GM12878 (cell line): Measurements from ENCODE around the gene CLNS1A. TPM values are rescaled to one million over a fixed set of nuclear protein-coding genes. Genes with fewer than 3 reads are reported as not detected.

Source experiments
- ATAC-seq: fragments of 200-7000 bp; cut with Tn5 transposase; 3 replicates; pipeline ENCODE4 v1.9.1; 2020; ENCODE audit warnings: mild to moderate bottlenecking, moderate library complexity
- BruUV-seq: library from RNA; stranded (reverse); fragments of 400-500 nt; replicated peaks from 2 replicates; lab custom pipeline; 2021; lab: Mats Ljungman, UMichigan
- CTCF ChIA-PET: fragments of 300-600 bp; sonication (Branson Sonifier 250); formaldehyde crosslinking; extraction: SDS; loops from one replicate; lab custom pipeline; 2021; ENCODE audit warnings: inconsistent platforms; lab: Yijun Ruan, JAX
- POLR2A ChIA-PET: fragments of 350-600 bp; formaldehyde crosslinking; extraction: SDS; loops from one replicate; lab custom pipeline; 2021; ENCODE audit warnings: inconsistent platforms; lab: Charles Lee
- RAD21 ChIA-PET: fragments of 300-600 bp; sonication (Branson Sonifier 250); formaldehyde crosslinking; loops from one replicate; lab custom pipeline; 2023; ENCODE audit warnings: antibody characterized with exemption; ENCODE audit not compliant: unreplicated experiment; lab: Charles Lee
- SMC1A ChIA-PET: fragments of 300-600 bp; sonication (Branson Sonifier 250); formaldehyde crosslinking; loops from one replicate; lab custom pipeline; 2023; ENCODE audit not compliant: unreplicated experiment, uncharacterized antibody; lab: Charles Lee
- DNase-seq: peaks from one replicate; pipeline ENCODE4 v3.0.0-alpha.2; 2011; ENCODE audit warnings: low read depth, low spot score
- FAIRE-seq: peaks from 3 replicates; lab custom pipeline; 2011; peaks lifted over from hg19 to GRCh38; lab: Jason Lieb, UNC
- H2AFZ ChIP-seq: 2 replicates; pipeline ENCODE4 v1.6.0; 2011; ENCODE audit warnings: low read depth, low read length, control low read depth; ENCODE audit not compliant: control insufficient read depth
- H3K27ac ChIP-seq: 2 replicates; pipeline ENCODE4 v1.5.1; 2011; ENCODE audit warnings: control low read depth; ENCODE audit not compliant: control insufficient read depth, insufficient read depth
- H3K27me3 ChIP-seq, 2 experiments: replicated peaks in 1 of 2; 2 replicates each; pipeline versions ENCODE4 v1.6.0 to v1.6.1; 2011; ENCODE audit warnings: low read length in 1 of 2; ENCODE audit not compliant: control insufficient read depth in 2 of 2, insufficient read depth in 2 of 2
- H3K36me3 ChIP-seq, 2 experiments: 2 replicates each; pipeline ENCODE4 v1.5.1; 2011; ENCODE audit warnings: low read length in 1 of 2; ENCODE audit not compliant: control insufficient read depth in 2 of 2, insufficient read depth in 2 of 2
- H3K4me1 ChIP-seq: 2 replicates; pipeline ENCODE4 v1.6.1; 2011; ENCODE audit warnings: mild to moderate bottlenecking, low read length, moderate library complexity, mixed read lengths; ENCODE audit not compliant: control insufficient read depth, insufficient read depth
- H3K4me2 ChIP-seq: 2 replicates; pipeline ENCODE4 v1.6.0; 2011; ENCODE audit warnings: control low read depth; ENCODE audit not compliant: control insufficient read depth, insufficient read depth
- H3K4me3 ChIP-seq: fragments of 200-600 bp; sonication (generic); 2 replicates; pipeline ENCODE4 v1.5.1; 2016
- H3K79me2 ChIP-seq: 2 replicates; pipeline ENCODE4 v1.6.0; 2011; ENCODE audit warnings: low read length; ENCODE audit not compliant: control insufficient read depth, insufficient read depth
- H3K9ac ChIP-seq: 2 replicates; pipeline ENCODE4 v1.8.0; 2011; ENCODE audit warnings: low read length, control low read depth, mixed read lengths; ENCODE audit not compliant: control insufficient read depth, insufficient read depth
- H3K9me3 ChIP-seq: replicated peaks from 3 replicates; pipeline ENCODE4 v1.5.1; 2011; ENCODE audit warnings: mild to moderate bottlenecking, low read length; ENCODE audit not compliant: control insufficient read depth, insufficient read depth
- H4K20me1 ChIP-seq: 2 replicates; pipeline ENCODE4 v1.6.0; 2011; ENCODE audit not compliant: control insufficient read depth, insufficient read depth
- E2F8 ChIP-seq: fragments of 450-650 bp; IDR thresholded peaks from 2 replicates; pipeline ENCODE4 v1.6.1; 2018; ENCODE audit warnings: mild to moderate bottlenecking, low read depth, moderate library complexity; ENCODE audit not compliant: partially characterized antibody
- NBN ChIP-seq: fragments of 450-650 bp; IDR thresholded peaks from 2 replicates; pipeline ENCODE4 v1.6.1; 2016
- SPI1 ChIP-seq: IDR thresholded peaks from 2 replicates; pipeline ENCODE4 v1.6.1; 2011; ENCODE audit warnings: low read depth, mild to moderate bottlenecking, low read length, moderate library complexity, borderline replicate concordance; ENCODE audit not compliant: insufficient read depth
- WGBS: methylation state at CpG from one replicate; pipeline ENCODE4 v1.1.6; 2016; ENCODE audit warnings: low lambda C conversion rate; ENCODE audit not compliant: insufficient replicate concordance, insufficient coverage; ENCODE audit errors: missing lambda C conversion rate; 5-methylcytosine and 5-hydroxymethylcytosine counted together
- in situ Hi-C: fragments of 300-500 bp; cut with MboI; formaldehyde crosslinking; loops from 9 replicates; pipeline ENCODE4 v1.14.3; 2018; ENCODE audit warnings: mixed read lengths
- intact Hi-C: fragments of 100-400 bp; cut with micrococcal nuclease; formaldehyde crosslinking; loops from one replicate; pipeline ENCODE4 v1.14.2; 2022; ENCODE audit not compliant: unreplicated experiment
- polyA plus RNA-seq, 11 experiments: library from polyadenylated mRNA; depleted of rRNA in 4 of 11; unstranded in 6 of 11; stranded (reverse) in 5 of 11; fragments of >200 nt; fragmentation: Nextera tagmentation in 4 of 11; fragmentation: Illumina TruSeq in 1 of 11; extraction: Ambion mirVana in 4 of 11; extraction: Trizol in 1 of 11; gene quantifications; 1 replicate in 1 of 11; 2 replicates in 10 of 11; pipeline versions ENCODE4 v1.2.1 to v1.2.3, GENCODE V29; 2011 to 2016; ENCODE audit warnings: inconsistent platforms in 2 of 11, missing spikeins in 2 of 11, low read depth in 1 of 11
- total RNA-seq, 4 experiments: library from RNA; depleted of rRNA in 3 of 4; stranded (reverse); fragments of >200 nt in 3 of 4; fragmentation: Illumina TruSeq in 1 of 4; extraction: Trizol in 1 of 4; gene quantifications; 2 replicates each; pipeline versions ENCODE4 v1.2.1 to v1.2.3, GENCODE V29; 2013 to 2021

Gene CLNS1A
- total and polyA plus RNA-seq, 10 of the 15 experiments (the other 5 are each of a cell fraction or from before 2014, with no cell fraction given): 74.1 to 247 (median 167) TPM

GRCh38 chr11:77569676-77570070 is 67.9 kb downstream of the CLNS1A start:
- Histone ChIP-seq H3K27ac (no peak overlapping the region), H2AFZ (no peak overlapping the region), H4K20me1 (no peaks in the 10 kb centered on the region), H3K9ac (no peak overlapping the region), H3K9me3 (no peaks in the 10 kb centered on the region), H3K27me3 (no peaks in the 10 kb centered on the region), H3K4me1 (no peaks in the 10 kb centered on the region), H3K79me2 (no peaks in the 10 kb centered on the region), H3K36me3 (no peaks in the 10 kb centered on the region), H3K4me2 (no peak overlapping the region), H3K4me3 (no peak overlapping the region)
- WGBS: 80% methylated on average over 2 of the region's 2 CpGs
- intact Hi-C loops (no loop called here), in situ Hi-C loops (no loop called here)
- DNase-seq (no peak), ATAC-seq (no peak), FAIRE-seq (no peak)
- ChIA-PET RAD21 (no interaction called here), CTCF (interaction anchor here (0.6 to 2.1 kb wide), 2 partner anchors 13 to 831 kb away, joined by 3 to 5 read pairs; no protein-coding TSS in a partner anchor), POLR2A (no interaction called here), SMC1A (no interaction called here)
- BruUV-seq: no TSS peak
- TF ChIP-seq SPI1 (no peak), E2F8 (no peak), NBN (no peak)
